GM06990 (cell line): ENCODE measurements around the gene ITPRID1.

ENCODE experiments used
- DNase-seq: peaks from one replicate; pipeline ENCODE4 v3.0.0-alpha.2; 2011; ENCODE audit not compliant: insufficient read length; ENCODE audit errors: extremely low read depth
- H3K27me3 ChIP-seq: replicated peaks from 2 replicates; pipeline ENCODE4 v1.6.0; 2011; ENCODE audit warnings: low read length; ENCODE audit not compliant: control insufficient read depth, insufficient read depth
- H3K36me3 ChIP-seq: 2 replicates; pipeline ENCODE4 v1.5.1; 2011; ENCODE audit warnings: low read length; ENCODE audit not compliant: control insufficient read depth, insufficient read depth
- H3K4me3 ChIP-seq: replicated peaks from 2 replicates; pipeline ENCODE4 v1.5.1; 2011; ENCODE audit warnings: low read depth, mild to moderate bottlenecking, control low read depth, low read length
- CTCF ChIP-seq: IDR thresholded peaks from 2 replicates; pipeline ENCODE4 v1.5.1; 2011; ENCODE audit warnings: low read length, control low read depth, mild to moderate bottlenecking, inconsistent platforms; ENCODE audit not compliant: insufficient read depth, poor library complexity, severe bottlenecking

ITPRID1 gene

GRCh38 chr7:31699050-31699449 lies 185.2 kb downstream of the ITPRID1 start:
- Histone ChIP-seq H3K27me3 (no peaks in the 10 kb centered on the region; the same call in none of the 2 replicates), H3K36me3 (no peaks in the 10 kb centered on the region), H3K4me3 (no peak overlapping the region)
- TF ChIP-seq CTCF, result no peak
- no peak for DNase-seq

GRCh38 chr7:31702354-31702753 lies 188.5 kb downstream of the ITPRID1 start:
- TF ChIP-seq CTCF, result no peak
- Histone ChIP-seq H3K4me3 (no peak overlapping the region), H3K36me3 (no peaks in the 10 kb centered on the region), H3K27me3 (no peaks in the 10 kb centered on the region; the same call in none of the 2 replicates)
- no peak for DNase-seq

DNA sequence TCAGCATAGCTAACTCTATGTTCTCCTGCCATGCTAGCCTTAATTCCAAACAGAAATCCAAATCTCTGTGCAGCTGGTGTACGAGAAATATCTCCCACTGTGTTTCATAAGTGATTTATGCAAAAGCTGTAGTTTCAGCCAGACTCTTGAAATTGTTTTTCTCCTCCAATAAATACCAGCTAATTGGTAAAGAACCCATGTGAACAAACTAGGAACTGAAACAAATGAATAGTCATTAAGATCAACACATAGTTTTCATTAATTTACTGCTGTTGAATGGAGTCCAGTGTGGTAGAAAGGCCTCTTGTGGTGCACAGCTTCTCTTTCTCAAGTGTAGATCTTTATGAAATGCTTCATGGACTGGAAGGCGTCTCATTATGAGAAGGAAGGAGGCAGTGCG lies 191.5 kb downstream of the ITPRID1 start:
- H3K27me3 ChIP-seq, result no peaks in the 10 kb centered on the region; the same call in none of the 2 replicates
- TF ChIP-seq CTCF, result no peak
- no peak overlapping the region for H3K4me3 ChIP-seq
- peak; percentile 30 for DNase-seq
- H3K36me3 ChIP-seq, result no peaks in the 10 kb centered on the region

DNA sequence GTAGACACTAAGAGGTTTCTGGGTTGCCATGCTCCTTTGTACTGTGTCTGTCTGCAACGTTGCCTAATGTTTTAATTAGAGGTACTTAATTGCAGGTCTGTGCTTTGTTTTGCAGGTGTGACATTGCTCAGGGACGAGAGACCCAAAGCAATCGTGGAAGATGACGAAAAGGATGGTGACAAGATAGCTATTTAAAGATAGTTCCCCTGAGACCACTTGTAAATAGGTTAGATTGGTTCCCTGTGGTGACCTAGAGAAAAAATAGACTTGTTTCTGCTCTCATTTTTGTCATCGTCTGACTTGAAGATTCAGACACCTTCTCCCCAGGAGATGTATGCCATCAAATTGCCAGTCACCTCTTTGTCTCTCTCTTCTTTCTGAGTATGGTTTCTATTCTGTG lies 193.2 kb downstream of the ITPRID1 start:
- no peak for DNase-seq
- no peak for TF ChIP-seq CTCF
- Histone ChIP-seq H3K36me3 (no peaks in the 10 kb centered on the region), H3K27me3 (no peaks in the 10 kb centered on the region; the same call in none of the 2 replicates), H3K4me3 (no peak overlapping the region)
